Neural cell (in vitro differentiated cells): ENCODE measurements around the gene IL17B. TPM values are rescaled to one million over a fixed set of nuclear protein-coding genes. Genes with fewer than 3 reads are reported as not detected.

Experiments
- H2AFZ ChIP-seq: fragments of 200-600, 300-800 bp; sonication (generic), shearing (Covaris generic); 2 replicates; pipeline ENCODE4 v1.6.0; 2014; ENCODE audit warnings: low read depth, mild to moderate bottlenecking, antibody characterized with exemption, low read length, moderate library complexity
- H3F3A ChIP-seq: fragments of 200-600 bp; shearing (Covaris generic); 2 replicates; pipeline ENCODE4 v1.6.1; 2016; ENCODE audit warnings: mild to moderate bottlenecking, moderate library complexity, mixed read lengths, antibody characterized with exemption, low read length; ENCODE audit not compliant: insufficient read depth, poor library complexity, severe bottlenecking
- H3K27ac ChIP-seq: fragments of 200-600, 300-800 bp; sonication (generic), shearing (Covaris generic); 2 replicates; pipeline ENCODE4 v1.5.1; 2014; ENCODE audit warnings: mild to moderate bottlenecking, low read length, moderate library complexity
- H3K27me3 ChIP-seq: fragments of 300-800, 200-600 bp; sonication (generic), shearing (Covaris generic); 2 replicates; pipeline ENCODE4 v1.6.0; 2014; ENCODE audit warnings: mild to moderate bottlenecking, low read depth, low read length, moderate library complexity; ENCODE audit not compliant: insufficient read depth
- H3K36me3 ChIP-seq: fragments of 300-800, 200-600 bp; sonication (generic), shearing (Covaris generic); 2 replicates; pipeline ENCODE4 v1.5.1; 2014; ENCODE audit warnings: mild to moderate bottlenecking, antibody characterized with exemption, low read length, moderate library complexity; ENCODE audit not compliant: insufficient read depth
- H3K4me2 ChIP-seq: fragments of 300-800, 200-600 bp; sonication (generic), shearing (Covaris generic); 2 replicates; pipeline ENCODE4 v1.6.0; 2014; ENCODE audit warnings: mild to moderate bottlenecking, low read length
- H3K4me3 ChIP-seq: fragments of 300-800, 200-600 bp; sonication (generic), shearing (Covaris generic); 2 replicates; pipeline ENCODE4 v1.5.1; 2014; ENCODE audit warnings: mild to moderate bottlenecking, low read length, moderate library complexity
- H3K79me2 ChIP-seq: fragments of 200-600 bp; shearing (Covaris generic); replicated peaks from 2 replicates; pipeline ENCODE4 v1.6.0; 2014; ENCODE audit warnings: mild to moderate bottlenecking, low read length, moderate library complexity; ENCODE audit not compliant: insufficient read depth
- H3K9ac ChIP-seq: fragments of 300-800, 200-600 bp; sonication (generic), shearing (Covaris generic); 2 replicates; pipeline ENCODE4 v1.6.1; 2016; ENCODE audit warnings: mild to moderate bottlenecking, low read length, mixed read lengths
- H3K9me2 ChIP-seq: fragments of 200-600 bp; shearing (Covaris generic); 2 replicates; pipeline ENCODE4 v1.6.1; 2016; ENCODE audit warnings: mild to moderate bottlenecking, low read length, mixed read lengths; ENCODE audit not compliant: insufficient read depth
- H3K9me3 ChIP-seq: fragments of 200-600, 300-800 bp; sonication (generic), shearing (Covaris generic); 2 replicates; pipeline ENCODE4 v1.6.1; 2016; ENCODE audit warnings: mild to moderate bottlenecking, mixed run types, low read length, moderate library complexity, mixed read lengths
- H4K20me1 ChIP-seq: fragments of 200-600 bp; shearing (Covaris generic); 2 replicates; pipeline ENCODE4 v1.6.1; 2016; ENCODE audit warnings: mild to moderate bottlenecking, mixed run types; ENCODE audit not compliant: insufficient read depth
- EP300 ChIP-seq: fragments of 450-650 bp; conservative IDR thresholded peaks from 2 replicates; pipeline ENCODE4 v1.6.1; 2014; ENCODE audit warnings: antibody characterized with exemption, mild to moderate bottlenecking, moderate library complexity; ENCODE audit not compliant: poor library complexity, severe bottlenecking
- EZH2 ChIP-seq: fragments of 200-600, 300-800 bp; shearing (Covaris generic), sonication (generic); IDR thresholded peaks from 2 replicates; pipeline ENCODE4 v1.6.1; 2014; ENCODE audit warnings: antibody characterized with exemption, low read length, borderline replicate concordance, mild to moderate bottlenecking; ENCODE audit not compliant: insufficient read depth, poor library complexity, severe bottlenecking
- MXI1 ChIP-seq: fragments of 450-650 bp; conservative IDR thresholded peaks from 2 replicates; pipeline ENCODE4 v1.6.1; 2014; ENCODE audit warnings: antibody characterized with exemption, mild to moderate bottlenecking; ENCODE audit not compliant: poor library complexity, severe bottlenecking
- POLR2AphosphoS5 ChIP-seq: IDR thresholded peaks from 2 replicates; pipeline ENCODE4 v1.6.1; 2012
- RAD21 ChIP-seq: fragments of 450-650 bp; conservative IDR thresholded peaks from 2 replicates; pipeline ENCODE4 v1.6.1; 2014; ENCODE audit warnings: antibody characterized with exemption, mild to moderate bottlenecking, moderate library complexity
- SMC3 ChIP-seq: fragments of 450-650 bp; conservative IDR thresholded peaks from 2 replicates; pipeline ENCODE4 v1.6.1; 2014; ENCODE audit warnings: antibody characterized with exemption, mild to moderate bottlenecking, moderate library complexity; ENCODE audit not compliant: poor library complexity
- TAF1 ChIP-seq: IDR thresholded peaks from 2 replicates; pipeline ENCODE4 v1.6.1; 2012; ENCODE audit warnings: low read depth
- polyA plus RNA-seq: library from polyadenylated mRNA; depleted of rRNA; stranded (reverse); fragments of >200 nt; gene quantifications from 2 replicates; pipeline ENCODE4 v1.2.3, GENCODE V29; 2014
- TF ChIP-seq, protein P1 (sequence below): fragments of 450-650 bp; IDR thresholded peaks from 2 replicates; pipeline ENCODE4 v1.5.1; 2014; ENCODE audit warnings: antibody characterized with exemption, mild to moderate bottlenecking, moderate library complexity; ENCODE audit not compliant: poor library complexity, severe bottlenecking
- TF ChIP-seq, protein P2 (sequence below): IDR thresholded peaks from 2 replicates; pipeline ENCODE4 v1.6.1; 2012; ENCODE audit warnings: borderline replicate concordance

Gene IL17B
- polyA plus RNA-seq, 1 donor from 2014 or later, result not detected

DNA sequence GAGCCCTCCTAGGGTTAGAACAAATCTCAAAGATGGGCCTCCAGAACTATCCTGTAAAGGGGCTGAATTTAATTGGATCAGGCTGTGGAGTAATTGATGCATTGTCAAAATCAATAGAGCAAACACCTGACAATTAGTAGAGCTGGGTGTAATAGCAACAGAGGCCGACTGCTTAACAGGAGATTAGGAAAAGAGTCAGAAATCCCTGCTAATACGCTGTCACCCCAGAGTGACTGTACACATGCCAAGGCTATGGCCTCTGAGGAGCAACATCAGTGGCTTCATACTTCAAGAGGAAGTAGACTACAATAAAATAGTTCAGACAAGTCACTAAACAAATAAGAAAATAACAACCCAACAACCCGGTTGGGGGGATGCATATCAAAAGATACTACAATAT is 52.5 kb downstream of the IL17B start:
- Histone ChIP-seq H3K9ac (no peak overlapping the region), H3K27me3 (no peaks in the 10 kb centered on the region), H3K9me2 (no peaks in the 10 kb centered on the region), H3K79me2 (no peaks in the 10 kb centered on the region), H3K4me3 (no peak overlapping the region), H3K9me3 (no peaks in the 10 kb centered on the region), H3F3A (no peaks in the 10 kb centered on the region), H3K27ac (no peak overlapping the region), H3K36me3 (no peaks in the 10 kb centered on the region), H3K4me2 (no peak overlapping the region), H4K20me1 (no peaks in the 10 kb centered on the region), H2AFZ (no peak overlapping the region)
- TF ChIP-seq MXI1 (no peak), RAD21 (no peak)

DNA sequence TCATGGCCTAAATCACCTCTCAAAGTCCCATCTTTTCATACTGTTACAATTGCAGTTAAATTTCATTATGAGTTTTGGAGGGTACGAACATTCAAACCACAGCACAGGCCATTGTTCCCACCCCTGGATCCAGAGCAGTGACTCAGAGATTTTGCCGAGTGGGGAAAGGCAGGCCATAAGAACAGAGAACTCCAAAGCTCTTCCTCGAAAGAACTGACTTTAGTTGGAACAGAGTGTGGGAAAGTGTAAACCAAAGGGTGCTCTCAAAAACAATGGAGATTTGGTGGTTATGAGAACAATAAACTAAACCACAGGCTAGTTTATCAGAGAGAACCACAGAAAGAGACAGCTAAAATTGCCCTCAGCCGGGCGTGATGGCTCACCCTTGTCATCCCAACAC is 53.2 kb downstream of the IL17B start:
- H3K36me3 ChIP-seq, result no peaks in the 10 kb centered on the region
- no peak overlapping the region for H3K4me3 ChIP-seq

More for the DNA sequence above, 53.2 kb downstream of the IL17B start:
- Histone ChIP-seq H4K20me1 (no peaks in the 10 kb centered on the region), H3K9me2 (no peaks in the 10 kb centered on the region), H3K79me2 (no peaks in the 10 kb centered on the region), H3K9ac (no peak overlapping the region), H3K27me3 (no peaks in the 10 kb centered on the region), H2AFZ (no peak overlapping the region), H3K27ac (no peak overlapping the region), H3K4me2 (no peak overlapping the region), H3K9me3 (no peaks in the 10 kb centered on the region), H3F3A (no peaks in the 10 kb centered on the region)
- TF ChIP-seq RAD21, result no peak
- TF ChIP-seq TAF1, result no peak
- no peak for TF ChIP-seq EZH2
- no peak for TF ChIP-seq SMC3
- no peak for TF ChIP-seq MXI1
- TF ChIP-seq, protein P1, sequence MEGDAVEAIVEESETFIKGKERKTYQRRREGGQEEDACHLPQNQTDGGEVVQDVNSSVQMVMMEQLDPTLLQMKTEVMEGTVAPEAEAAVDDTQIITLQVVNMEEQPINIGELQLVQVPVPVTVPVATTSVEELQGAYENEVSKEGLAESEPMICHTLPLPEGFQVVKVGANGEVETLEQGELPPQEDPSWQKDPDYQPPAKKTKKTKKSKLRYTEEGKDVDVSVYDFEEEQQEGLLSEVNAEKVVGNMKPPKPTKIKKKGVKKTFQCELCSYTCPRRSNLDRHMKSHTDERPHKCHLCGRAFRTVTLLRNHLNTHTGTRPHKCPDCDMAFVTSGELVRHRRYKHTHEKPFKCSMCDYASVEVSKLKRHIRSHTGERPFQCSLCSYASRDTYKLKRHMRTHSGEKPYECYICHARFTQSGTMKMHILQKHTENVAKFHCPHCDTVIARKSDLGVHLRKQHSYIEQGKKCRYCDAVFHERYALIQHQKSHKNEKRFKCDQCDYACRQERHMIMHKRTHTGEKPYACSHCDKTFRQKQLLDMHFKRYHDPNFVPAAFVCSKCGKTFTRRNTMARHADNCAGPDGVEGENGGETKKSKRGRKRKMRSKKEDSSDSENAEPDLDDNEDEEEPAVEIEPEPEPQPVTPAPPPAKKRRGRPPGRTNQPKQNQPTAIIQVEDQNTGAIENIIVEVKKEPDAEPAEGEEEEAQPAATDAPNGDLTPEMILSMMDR, result no peak
- TF ChIP-seq POLR2AphosphoS5, result no peak
- TF ChIP-seq, protein P2, sequence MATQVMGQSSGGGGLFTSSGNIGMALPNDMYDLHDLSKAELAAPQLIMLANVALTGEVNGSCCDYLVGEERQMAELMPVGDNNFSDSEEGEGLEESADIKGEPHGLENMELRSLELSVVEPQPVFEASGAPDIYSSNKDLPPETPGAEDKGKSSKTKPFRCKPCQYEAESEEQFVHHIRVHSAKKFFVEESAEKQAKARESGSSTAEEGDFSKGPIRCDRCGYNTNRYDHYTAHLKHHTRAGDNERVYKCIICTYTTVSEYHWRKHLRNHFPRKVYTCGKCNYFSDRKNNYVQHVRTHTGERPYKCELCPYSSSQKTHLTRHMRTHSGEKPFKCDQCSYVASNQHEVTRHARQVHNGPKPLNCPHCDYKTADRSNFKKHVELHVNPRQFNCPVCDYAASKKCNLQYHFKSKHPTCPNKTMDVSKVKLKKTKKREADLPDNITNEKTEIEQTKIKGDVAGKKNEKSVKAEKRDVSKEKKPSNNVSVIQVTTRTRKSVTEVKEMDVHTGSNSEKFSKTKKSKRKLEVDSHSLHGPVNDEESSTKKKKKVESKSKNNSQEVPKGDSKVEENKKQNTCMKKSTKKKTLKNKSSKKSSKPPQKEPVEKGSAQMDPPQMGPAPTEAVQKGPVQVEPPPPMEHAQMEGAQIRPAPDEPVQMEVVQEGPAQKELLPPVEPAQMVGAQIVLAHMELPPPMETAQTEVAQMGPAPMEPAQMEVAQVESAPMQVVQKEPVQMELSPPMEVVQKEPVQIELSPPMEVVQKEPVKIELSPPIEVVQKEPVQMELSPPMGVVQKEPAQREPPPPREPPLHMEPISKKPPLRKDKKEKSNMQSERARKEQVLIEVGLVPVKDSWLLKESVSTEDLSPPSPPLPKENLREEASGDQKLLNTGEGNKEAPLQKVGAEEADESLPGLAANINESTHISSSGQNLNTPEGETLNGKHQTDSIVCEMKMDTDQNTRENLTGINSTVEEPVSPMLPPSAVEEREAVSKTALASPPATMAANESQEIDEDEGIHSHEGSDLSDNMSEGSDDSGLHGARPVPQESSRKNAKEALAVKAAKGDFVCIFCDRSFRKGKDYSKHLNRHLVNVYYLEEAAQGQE, result no peak
- no peak for TF ChIP-seq EP300
